Nucleus accumbens (tissue), 56 donors: ENCODE data around the gene ABCC10.
"Not testable (repeated sequence)": the region's sequence is repeated elsewhere in the genome, so short reads cannot be mapped to it uniquely, and the experiment has no call there.

ENCODE experiments used
- DNase-seq, 56 donors: peaks; one replicate each; lab custom pipeline; 2025; lab: John Stamatoyannopoulos, UW

Gene ABCC10

GRCh38 chr6:43461936-43462335 lies 34.6 kb downstream of the ABCC10 start:
- no peak for DNase-seq

GRCh38 chr6:43464337-43464736 lies 37.0 kb downstream of the ABCC10 start:
- no peak for DNase-seq

GRCh38 chr6:43465948-43466347 lies 38.6 kb downstream of the ABCC10 start:
- DNase-seq, result no peak

GRCh38 chr6:43467265-43467664 lies 39.9 kb downstream of the ABCC10 start:
- DNase-seq, result not testable (repeated sequence)

- no peak for DNase-seq
Measured at GRCh38 chr6:43467752-43468151, 40.4 kb downstream of the ABCC10 start.

- DNase-seq, result no peak
Measured at GRCh38 chr6:43468240-43468639, 40.9 kb downstream of the ABCC10 start.

- no peak for DNase-seq
Measured at GRCh38 chr6:43468748-43469681, 41.7 kb downstream of the ABCC10 start.

- DNase-seq, result no peak
Measured at GRCh38 chr6:43469947-43470346, 42.6 kb downstream of the ABCC10 start.

GRCh38 chr6:43471399-43471798 lies 44.1 kb downstream of the ABCC10 start:
- no peak for DNase-seq

GRCh38 chr6:43472515-43472914 lies 45.2 kb downstream of the ABCC10 start:
- no peak for DNase-seq

- no peak for DNase-seq
Measured at GRCh38 chr6:43475516-43475915, 48.2 kb downstream of the ABCC10 start.

GRCh38 chr6:43476746-43477145 lies 49.4 kb downstream of the ABCC10 start:
- DNase-seq, result no peak

- DNase-seq, result peak; percentile 28 to 96 (median 86)
Measured at GRCh38 chr6:43477235-43478007, 50.1 kb downstream of the ABCC10 start, which contains the start of gene TJAP1. Gene TJAP1, plus strand, starts transcription at chr6:43477570. Its CDS starts 21,432 bp downstream, at chr6:43499002.

- DNase-seq, result no peak
Measured at GRCh38 chr6:43478008-43478372, 50.6 kb downstream of the ABCC10 start.

GRCh38 chr6:43481075-43481474 lies 53.7 kb downstream of the ABCC10 start:
- no peak for DNase-seq

- no peak for DNase-seq
Measured at GRCh38 chr6:43481591-43482236, 54.4 kb downstream of the ABCC10 start.

GRCh38 chr6:43488667-43489276 lies 61.4 kb downstream of the ABCC10 start:
- DNase-seq, result no peak

GRCh38 chr6:43489277-43490072 lies 62.1 kb downstream of the ABCC10 start:
- DNase-seq, result peak; percentile 11 to 98 (median 92)

GRCh38 chr6:43490523-43490939 lies 63.2 kb downstream of the ABCC10 start:
- DNase-seq, result peak in 11 of 56 donors; percentile 26 to 60 (median 35)
